Mesendoderm (in vitro differentiated cells): ENCODE measurements around the gene ACO2.

Source experiments
- DNase-seq: peaks from one replicate; pipeline ENCODE4 v3.0.0; 2013
- H2AK5ac ChIP-seq: 2 replicates; pipeline ENCODE4 v1.6.1; 2013; ENCODE audit warnings: low read length, inconsistent platforms
- H2BK120ac ChIP-seq: 2 replicates; pipeline ENCODE4 v1.6.1; 2013; ENCODE audit warnings: low read depth, mild to moderate bottlenecking, low read length, moderate library complexity, mixed read lengths
- H2BK15ac ChIP-seq: replicated peaks from 2 replicates; pipeline ENCODE4 v1.6.1; 2013; ENCODE audit warnings: low read depth, mild to moderate bottlenecking, moderate library complexity
- H2BK5ac ChIP-seq: 2 replicates; pipeline ENCODE4 v1.6.1; 2013; ENCODE audit warnings: low read length, inconsistent platforms
- H3K18ac ChIP-seq: 2 replicates; pipeline ENCODE4 v1.6.1; 2013; ENCODE audit warnings: mild to moderate bottlenecking, low read length, mixed read lengths
- H3K23ac ChIP-seq: one replicate; pipeline ENCODE4 v1.6.1; 2013; ENCODE audit warnings: low read length
- H3K27ac ChIP-seq: 2 replicates; pipeline ENCODE4 v1.5.1; 2013; ENCODE audit warnings: low read depth, mild to moderate bottlenecking, inconsistent platforms, low read length, moderate library complexity
- H3K27me3 ChIP-seq: 2 replicates; pipeline ENCODE4 v1.6.1; 2013; ENCODE audit warnings: low read length, control low read depth, mild to moderate bottlenecking, inconsistent platforms; ENCODE audit not compliant: insufficient read depth, poor library complexity
- H3K36me3 ChIP-seq: 2 replicates; pipeline ENCODE4 v1.6.1; 2013; ENCODE audit warnings: low read length, inconsistent platforms; ENCODE audit not compliant: control insufficient read depth, insufficient read depth
- H3K4ac ChIP-seq: one replicate; pipeline ENCODE4 v1.6.1; 2013; ENCODE audit warnings: low read depth, mild to moderate bottlenecking, low read length, moderate library complexity
- H3K4me1 ChIP-seq: 2 replicates; pipeline ENCODE4 v1.6.1; 2013; ENCODE audit warnings: low read depth, low read length, inconsistent platforms; ENCODE audit not compliant: control insufficient read depth
- H3K4me2 ChIP-seq: 2 replicates; pipeline ENCODE4 v1.6.1; 2013; ENCODE audit warnings: low read length
- H3K4me3 ChIP-seq: 2 replicates; pipeline ENCODE4 v1.5.1; 2013; ENCODE audit warnings: mild to moderate bottlenecking, low read length
- H3K56ac ChIP-seq: one replicate; pipeline ENCODE4 v1.6.1; 2013; ENCODE audit warnings: low read length
- H3K79me1 ChIP-seq: 2 replicates; pipeline ENCODE4 v1.6.1; 2013; ENCODE audit warnings: low read length, inconsistent platforms
- H3K79me2 ChIP-seq: 2 replicates; pipeline ENCODE4 v1.6.1; 2013; ENCODE audit warnings: mild to moderate bottlenecking, low read length; ENCODE audit not compliant: control insufficient read depth, insufficient read depth
- H3K9ac ChIP-seq: 2 replicates; pipeline ENCODE4 v1.6.1; 2013; ENCODE audit warnings: low read length, inconsistent platforms
- H4K5ac ChIP-seq: one replicate; pipeline ENCODE4 v1.6.1; 2013; ENCODE audit warnings: low read length
- H4K8ac ChIP-seq: one replicate; pipeline ENCODE4 v1.6.1; 2013; ENCODE audit warnings: low read depth, mild to moderate bottlenecking, control low read depth, low read length, moderate library complexity
- WGBS: extraction: QIAGEN DNeasy Blood & Tissue Kit; methylation state at CpG from one replicate; pipeline ENCODE4 v1.1.7; 2013; ENCODE audit warnings: low lambda C conversion rate, missing lambda C conversion rate; ENCODE audit not compliant: insufficient coverage; ENCODE audit errors: extremely low coverage; 5-methylcytosine and 5-hydroxymethylcytosine counted together

Gene ACO2

DNA sequence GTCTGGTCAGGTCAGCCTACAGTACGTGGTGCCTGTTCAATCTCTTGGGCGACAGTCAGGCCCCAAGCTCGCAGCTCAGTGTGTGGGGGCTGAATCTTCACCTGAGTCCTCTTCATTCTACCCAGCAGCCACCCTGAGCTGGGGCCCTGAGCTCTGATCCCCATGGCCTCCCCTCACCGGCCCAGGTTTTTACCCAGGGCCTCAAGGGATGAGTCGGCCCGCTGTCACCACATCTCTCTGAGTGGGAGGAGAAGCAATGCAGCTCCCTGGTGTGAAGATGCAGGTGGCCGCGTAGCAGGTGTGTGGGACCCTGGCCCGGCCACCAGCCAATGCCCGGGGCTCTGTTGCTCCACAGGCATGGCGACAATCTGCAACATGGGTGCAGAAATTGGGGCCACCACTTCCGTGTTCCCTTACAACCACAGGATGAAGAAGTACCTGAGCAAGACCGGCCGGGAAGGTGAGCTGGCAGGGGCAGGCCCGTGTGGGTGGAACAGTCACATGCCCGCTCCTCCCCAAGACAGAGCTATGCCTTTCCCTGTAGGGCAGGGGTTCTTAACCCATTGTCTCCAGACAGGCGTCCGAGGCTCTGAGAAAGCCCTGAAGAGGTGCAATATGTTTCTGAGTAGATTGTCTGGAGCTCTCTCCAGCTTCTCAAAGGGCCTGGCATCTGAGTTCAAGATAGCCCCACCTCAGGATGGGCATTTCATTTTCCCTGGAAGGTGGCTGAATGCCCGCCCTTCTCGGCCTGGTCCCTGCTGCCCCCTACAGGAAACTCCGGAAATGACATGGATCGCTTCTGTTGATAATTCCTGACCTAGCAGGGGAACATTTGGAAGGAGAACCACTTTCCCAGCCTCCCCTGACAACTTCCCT, 48.5 kb downstream of the ACO2 start:
- Histone ChIP-seq H3K36me3 (peaks cover 1% of the 10 kb centered on the region), H3K23ac (no peak overlapping the region), H4K8ac (no peak overlapping the region), H3K4ac (no peak overlapping the region), H2BK15ac (no peak overlapping the region), H3K27me3 (no peaks in the 10 kb centered on the region), H3K4me2 (no peak overlapping the region), H4K5ac (no peak overlapping the region), H2BK5ac (no peak overlapping the region), H2BK120ac (no peak overlapping the region), H3K79me2 (no peaks in the 10 kb centered on the region), H3K56ac (no peak overlapping the region), H2AK5ac (no peak overlapping the region), H3K4me3 (no peak overlapping the region), H3K79me1 (no peaks in the 10 kb centered on the region), H3K9ac (no peak overlapping the region), H3K4me1 (peaks cover 10% of the 10 kb centered on the region), H3K27ac (no peak overlapping the region), H3K18ac (no peak overlapping the region)
- WGBS = no CpG with 5 or more reads among the region's 22 CpGs
- peak; percentile 65 for DNase-seq

DNA sequence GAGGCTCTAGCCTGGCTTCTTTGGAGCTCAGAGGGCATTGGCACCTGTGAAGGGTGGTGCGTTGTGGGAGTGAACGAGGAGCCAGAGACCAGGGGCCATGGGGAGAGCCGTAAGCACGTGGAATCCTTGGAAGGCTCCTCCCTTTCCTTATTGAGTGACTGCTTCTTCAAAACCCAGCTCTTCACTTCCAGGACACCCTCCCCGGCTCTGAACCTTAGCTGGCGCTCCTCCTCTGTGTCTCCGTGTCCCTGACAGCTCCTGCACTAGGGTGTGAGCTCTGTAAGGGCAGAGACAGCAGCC, 49.1 kb downstream of the ACO2 start:
- WGBS = no CpG with 5 or more reads among the region's 7 CpGs
- Histone ChIP-seq H2BK15ac (no peak overlapping the region), H3K36me3 (peaks cover 1% of the 10 kb centered on the region)

DNA sequence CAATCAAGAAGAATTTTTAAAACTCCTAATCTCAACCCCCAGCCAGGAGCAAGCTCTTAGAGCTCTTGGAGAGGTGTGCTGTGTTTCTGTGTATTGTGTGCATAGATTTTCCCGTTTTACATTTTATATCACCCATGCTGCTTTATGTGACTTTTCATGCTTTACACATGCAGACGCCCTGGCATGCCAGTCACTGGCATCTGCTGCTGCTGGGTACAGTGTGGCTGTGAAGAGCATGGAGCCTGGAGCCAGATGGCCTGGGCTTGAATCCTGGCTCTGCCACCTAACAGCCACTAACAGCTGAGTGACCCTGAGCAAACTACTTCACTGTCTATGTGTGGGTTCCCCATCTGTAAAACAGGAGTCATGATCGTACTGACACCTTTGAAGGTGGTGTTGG, 52.2 kb downstream of the ACO2 start:
- WGBS = no CpG with 5 or more reads among the region's 3 CpGs
- Histone ChIP-seq H4K5ac (no peak overlapping the region), H4K8ac (no peak overlapping the region), H2BK15ac (no peak overlapping the region), H3K27me3 (no peaks in the 10 kb centered on the region), H2BK120ac (no peak overlapping the region), H3K4me1 (no peaks in the 10 kb centered on the region), H2BK5ac (no peak overlapping the region), H3K4me3 (no peak overlapping the region), H3K23ac (no peak overlapping the region), H2AK5ac (no peak overlapping the region), H3K18ac (no peak overlapping the region), H3K4me2 (no peak overlapping the region), H3K36me3 (peaks cover 2% of the 10 kb centered on the region), H3K79me2 (no peaks in the 10 kb centered on the region), H3K9ac (no peak overlapping the region), H3K27ac (no peak overlapping the region), H3K4ac (no peak overlapping the region), H3K79me1 (no peaks in the 10 kb centered on the region), H3K56ac (no peak overlapping the region)
- DNase-seq = no peak

More for the DNA sequence above, 49.1 kb downstream of the ACO2 start:
- H2BK5ac ChIP-seq = no peak overlapping the region
- no peaks in the 10 kb centered on the region for H3K79me2 ChIP-seq
- no peak overlapping the region for H4K8ac ChIP-seq
- H4K5ac ChIP-seq = no peak overlapping the region
- H3K23ac ChIP-seq = no peak overlapping the region
- no peak overlapping the region for H3K18ac ChIP-seq
- H3K9ac ChIP-seq = no peak overlapping the region
- peaks cover 6% of the 10 kb centered on the region for H3K4me1 ChIP-seq
- no peak overlapping the region for H3K4me2 ChIP-seq
- no peaks in the 10 kb centered on the region for H3K27me3 ChIP-seq
- H3K4me3 ChIP-seq = no peak overlapping the region
- H3K27ac ChIP-seq = no peak overlapping the region
- H2BK120ac ChIP-seq = no peak overlapping the region
- no peak overlapping the region for H2AK5ac ChIP-seq
- DNase-seq = no peak
- H3K79me1 ChIP-seq = no peaks in the 10 kb centered on the region
- no peak overlapping the region for H3K56ac ChIP-seq
- H3K4ac ChIP-seq = no peak overlapping the region

DNA sequence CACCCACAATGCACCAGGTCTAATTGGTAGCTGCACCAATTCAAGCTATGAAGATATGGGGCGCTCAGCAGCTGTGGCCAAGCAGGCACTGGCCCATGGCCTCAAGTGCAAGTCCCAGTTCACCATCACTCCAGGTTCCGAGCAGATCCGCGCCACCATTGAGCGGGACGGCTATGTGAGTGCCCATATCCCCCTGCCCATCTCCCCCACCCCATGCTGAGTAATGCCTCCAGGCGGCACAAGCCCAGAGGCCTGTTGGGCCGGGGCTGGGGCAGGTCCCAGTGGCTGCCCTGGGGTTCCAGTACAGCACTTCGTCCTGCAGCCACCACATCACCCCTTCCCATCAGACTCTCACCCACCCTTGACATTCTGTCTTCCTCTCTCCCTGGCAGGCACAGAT, 53.9 kb downstream of the ACO2 start:
- H3K36me3 ChIP-seq = peaks cover 4% of the 10 kb centered on the region
- H3K79me1 ChIP-seq = no peaks in the 10 kb centered on the region
- DNase-seq = no peak
- H2AK5ac ChIP-seq = no peak overlapping the region
- no peak overlapping the region for H2BK15ac ChIP-seq
- H3K56ac ChIP-seq = no peak overlapping the region
- H3K4me3 ChIP-seq = no peak overlapping the region
- no peak overlapping the region for H3K9ac ChIP-seq
- H3K79me2 ChIP-seq = no peaks in the 10 kb centered on the region
- no peak overlapping the region for H3K23ac ChIP-seq
- no peak overlapping the region for H3K4me2 ChIP-seq
- no CpG with 5 or more reads among the region's 9 CpGs for WGBS
- no peaks in the 10 kb centered on the region for H3K27me3 ChIP-seq
- H4K8ac ChIP-seq = no peak overlapping the region
- no peaks in the 10 kb centered on the region for H3K4me1 ChIP-seq
- H3K4ac ChIP-seq = no peak overlapping the region
- H3K18ac ChIP-seq = no peak overlapping the region
- H2BK5ac ChIP-seq = no peak overlapping the region
- no peak overlapping the region for H3K27ac ChIP-seq
- H4K5ac ChIP-seq = no peak overlapping the region
- H2BK120ac ChIP-seq = no peak overlapping the region

DNA sequence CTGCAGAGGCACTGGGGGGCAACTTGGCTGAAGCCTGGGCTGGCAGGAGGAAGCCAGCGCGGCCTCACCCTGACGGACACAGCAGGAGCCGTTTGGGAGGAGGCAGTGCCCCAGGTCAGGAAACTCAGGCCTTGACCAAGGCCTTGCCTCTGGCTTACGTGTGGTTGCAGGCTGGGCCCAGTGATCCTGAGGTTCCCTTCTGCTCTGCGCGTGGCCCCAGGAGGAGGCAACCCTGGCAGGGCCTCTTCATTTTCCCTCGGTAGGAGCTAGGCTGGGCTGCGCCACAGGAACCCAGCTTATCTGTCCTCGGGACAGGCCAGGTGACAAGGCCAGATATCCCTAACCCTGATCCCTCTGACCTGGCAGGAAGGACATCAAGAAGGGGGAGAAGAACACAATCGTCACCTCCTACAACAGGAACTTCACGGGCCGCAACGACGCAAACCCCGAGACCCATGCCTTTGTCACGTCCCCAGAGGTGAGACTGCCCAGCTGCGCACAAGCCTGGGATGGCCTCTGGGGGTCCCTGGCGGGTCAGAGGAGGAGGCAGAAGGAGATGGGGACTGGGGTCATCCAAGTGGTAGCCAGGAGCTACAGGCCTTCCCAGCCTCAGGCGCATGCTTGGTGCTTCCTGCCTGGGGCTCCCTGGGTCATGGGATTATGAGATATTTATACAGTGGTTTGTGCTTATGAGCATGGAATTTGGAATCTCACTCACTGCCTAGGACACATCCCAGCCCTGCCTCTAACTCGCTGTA, 54.7 kb downstream of the ACO2 start:
- H3K18ac ChIP-seq = no peak overlapping the region
- H3K4me1 ChIP-seq = no peaks in the 10 kb centered on the region
- no peak overlapping the region for H3K4ac ChIP-seq
- H3K27me3 ChIP-seq = no peaks in the 10 kb centered on the region
- H2AK5ac ChIP-seq = no peak overlapping the region
- peak; percentile 36 for DNase-seq
- H3K9ac ChIP-seq = no peak overlapping the region
- H4K8ac ChIP-seq = no peak overlapping the region
- H2BK5ac ChIP-seq = no peak overlapping the region
- H3K56ac ChIP-seq = no peak overlapping the region
- H3K27ac ChIP-seq = no peak overlapping the region
- no peak overlapping the region for H3K4me2 ChIP-seq
- no peak overlapping the region for H3K4me3 ChIP-seq
- H2BK120ac ChIP-seq = no peak overlapping the region
- no peaks in the 10 kb centered on the region for H3K79me1 ChIP-seq
- H3K36me3 ChIP-seq = peaks cover 6% of the 10 kb centered on the region
- WGBS = no CpG with 5 or more reads among the region's 21 CpGs
- H3K79me2 ChIP-seq = no peaks in the 10 kb centered on the region
- H2BK15ac ChIP-seq = no peak overlapping the region
- no peak overlapping the region for H3K23ac ChIP-seq
- no peak overlapping the region for H4K5ac ChIP-seq
